Fibroblast of mammary gland (primary cell): ENCODE measurements around the gene PRKCQ.
"Not testable (repeated sequence)": the region's sequence is repeated elsewhere in the genome, so short reads cannot be mapped to it uniquely, and the experiment has no call there.

Experiments
- DNase-seq: peaks from one replicate; pipeline ENCODE4 v3.0.0-alpha.2; 2010; ENCODE audit warnings: low read depth
- H3K4me3 ChIP-seq: 2 replicates; pipeline ENCODE4 v1.5.1; 2011; ENCODE audit warnings: low read depth, mild to moderate bottlenecking, low read length, moderate library complexity; ENCODE audit not compliant: control insufficient read depth
- TF ChIP-seq, protein P1 (sequence below): conservative IDR thresholded peaks from 2 replicates; pipeline ENCODE4 v1.5.1; 2011; ENCODE audit warnings: low read depth, low read length, inconsistent platforms; ENCODE audit not compliant: control insufficient read depth, insufficient read depth

Gene PRKCQ

GRCh38 chr10:6445671-6446316 lies 134.3 kb downstream of the PRKCQ start:
- peak; percentile 36 for DNase-seq
- no peak overlapping the region for H3K4me3 ChIP-seq
- TF ChIP-seq, protein P1, sequence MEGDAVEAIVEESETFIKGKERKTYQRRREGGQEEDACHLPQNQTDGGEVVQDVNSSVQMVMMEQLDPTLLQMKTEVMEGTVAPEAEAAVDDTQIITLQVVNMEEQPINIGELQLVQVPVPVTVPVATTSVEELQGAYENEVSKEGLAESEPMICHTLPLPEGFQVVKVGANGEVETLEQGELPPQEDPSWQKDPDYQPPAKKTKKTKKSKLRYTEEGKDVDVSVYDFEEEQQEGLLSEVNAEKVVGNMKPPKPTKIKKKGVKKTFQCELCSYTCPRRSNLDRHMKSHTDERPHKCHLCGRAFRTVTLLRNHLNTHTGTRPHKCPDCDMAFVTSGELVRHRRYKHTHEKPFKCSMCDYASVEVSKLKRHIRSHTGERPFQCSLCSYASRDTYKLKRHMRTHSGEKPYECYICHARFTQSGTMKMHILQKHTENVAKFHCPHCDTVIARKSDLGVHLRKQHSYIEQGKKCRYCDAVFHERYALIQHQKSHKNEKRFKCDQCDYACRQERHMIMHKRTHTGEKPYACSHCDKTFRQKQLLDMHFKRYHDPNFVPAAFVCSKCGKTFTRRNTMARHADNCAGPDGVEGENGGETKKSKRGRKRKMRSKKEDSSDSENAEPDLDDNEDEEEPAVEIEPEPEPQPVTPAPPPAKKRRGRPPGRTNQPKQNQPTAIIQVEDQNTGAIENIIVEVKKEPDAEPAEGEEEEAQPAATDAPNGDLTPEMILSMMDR = peak; percentile 64

DNA sequence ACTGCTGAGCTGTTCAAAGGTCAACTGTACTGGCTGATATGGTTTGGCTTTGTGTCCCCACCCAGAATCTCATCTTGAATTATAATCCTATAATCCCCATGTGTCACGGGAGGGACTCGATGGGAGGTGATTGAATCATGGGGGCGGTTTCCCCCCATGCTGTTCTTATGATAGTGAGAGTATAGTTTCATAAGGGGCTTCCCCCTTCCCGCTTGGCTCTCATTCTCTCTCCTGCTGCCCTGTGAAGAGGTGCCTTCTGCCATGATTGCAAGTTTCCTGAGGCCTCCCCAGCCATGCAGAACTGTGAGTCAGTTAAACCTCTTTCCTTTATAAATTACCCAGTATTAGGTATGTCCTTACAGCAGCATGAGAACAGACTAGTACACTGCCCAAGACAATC lies 140.2 kb downstream of the PRKCQ start:
- not testable (repeated sequence) for DNase-seq, H3K4me3 ChIP-seq

DNA sequence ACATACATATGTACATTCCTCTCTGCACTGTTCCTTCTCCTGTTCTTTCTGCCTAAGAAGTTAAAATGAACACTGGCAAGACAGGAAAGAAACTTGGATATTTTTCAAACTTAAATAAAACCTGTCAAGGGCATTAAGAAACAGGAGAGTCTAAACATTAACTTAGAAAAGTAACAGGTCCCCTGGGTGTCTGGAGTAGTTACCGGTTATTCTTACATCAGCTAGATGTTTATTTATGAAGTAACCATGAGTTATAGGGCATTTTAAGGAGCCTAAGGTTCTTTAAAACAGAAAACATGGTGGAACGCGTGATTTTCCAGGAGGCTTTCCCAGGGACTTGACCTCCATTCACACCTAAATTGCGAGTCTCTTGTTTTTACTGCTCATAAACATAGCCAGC lies 148.2 kb downstream of the PRKCQ start:
- TF ChIP-seq, protein P1 = no peak
- H3K4me3 ChIP-seq = no peak overlapping the region
- no peak for DNase-seq

DNA sequence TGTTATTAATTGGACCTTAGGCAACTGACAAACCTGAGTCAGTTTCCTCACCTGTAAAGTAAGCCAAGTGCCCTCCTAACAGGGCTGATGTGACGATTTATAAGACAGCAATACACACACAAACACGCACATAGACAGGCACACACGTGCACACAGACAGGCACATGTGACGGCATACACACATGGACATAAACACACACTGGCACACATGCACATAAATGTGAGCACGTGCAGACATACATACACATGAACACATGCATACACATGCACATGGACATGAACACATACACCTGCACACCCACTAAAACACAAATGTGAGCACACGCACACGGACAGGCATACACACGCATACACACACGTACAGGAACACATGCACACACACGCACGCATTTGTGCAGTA lies 148.9 kb downstream of the PRKCQ start:
- TF ChIP-seq, protein P1 = no peak
- no peak overlapping the region for H3K4me3 ChIP-seq
- DNase-seq = no peak

- no peak for DNase-seq
- H3K4me3 ChIP-seq = no peak overlapping the region
- TF ChIP-seq, protein P1 = no peak
These were observed 149.6 kb downstream of the PRKCQ start for GRCh38 chr10:6430423-6430980.

GRCh38 chr10:6427357-6427959 lies 152.6 kb downstream of the PRKCQ start:
- DNase-seq = no peak
- TF ChIP-seq, protein P1 = no peak
- no peak overlapping the region for H3K4me3 ChIP-seq

DNA sequence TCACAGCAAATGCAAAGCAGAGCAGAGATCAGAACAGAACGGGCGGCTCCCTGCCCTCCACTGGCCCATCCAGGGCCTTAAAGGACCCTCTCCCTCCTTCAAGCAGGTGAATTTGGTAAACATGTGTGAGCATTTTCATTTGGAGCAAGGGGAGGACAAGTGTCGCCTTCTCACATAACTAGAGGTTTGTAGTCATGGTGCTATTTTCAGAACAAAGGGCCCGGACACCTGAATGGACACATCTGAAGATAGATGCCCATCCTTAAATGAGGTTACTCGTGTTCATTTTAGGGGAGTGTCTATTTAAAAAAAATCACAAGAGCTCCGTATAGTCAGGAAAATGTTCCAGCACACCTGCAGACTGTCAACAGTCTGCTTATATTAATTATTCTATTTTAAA lies 153.8 kb downstream of the PRKCQ start:
- no peak for DNase-seq
- TF ChIP-seq, protein P1 = no peak
- H3K4me3 ChIP-seq = no peak overlapping the region
